Heart left ventricle (tissue), 13 donors: ENCODE measurements around the gene FRMD8.
A peak's percentile ranks its signal among the peaks of the same experiment; 100 is the strongest.

ENCODE experiments used
- CTCF ChIP-seq, 12 donors: fragments of 200-600 bp; sonication (generic) in 4 of 12; IDR thresholded peaks; one replicate each; pipeline versions ENCODE4 v1.5.0 to v1.8.0; 2018 to 2022; ENCODE audit warnings: antibody characterized with exemption in 12 of 12, mild to moderate bottlenecking in 5 of 12
- POLR2A ChIP-seq, 2 donors: fragments of 450-650 bp; IDR thresholded peaks; one replicate each; pipeline ENCODE4 v1.6.1; 2017; ENCODE audit warnings: antibody characterized with exemption in 2 of 2, mild to moderate bottlenecking in 2 of 2, moderate library complexity in 2 of 2
- donor health status: ischemic (EF 13 %, LVEDD 7.1; RV severe dilation, severe dysfunction).
- donor health status: DM: no; HTN: yes; CAD: no.
- donor health status: DM: no; HTN: no; CAD: no.
- donor health status: ischemic (EF 25% LVEDD 6.9; RV normal size, moderate dysfunction).
- donor health status: ischemic (EF 25% LVEDD 5.7; RV mildly dilated, moderate dysfunction).
- donor health status: ischemic (EF 35%, LVEDD 5.7; RV mildly dilated, moderate dysfunction).
- donor health status: nonischemic (EF 11% LVEDD 7.7; RV severe dilation, severe dysfunction).
- donor health status: DM: yes; HTN: yes; CAD: no.
- donor health status: PGD.
- donor health status: ischemic (EF 29% LVEDD 5.4; RV normal size, mild dysfunction).
- donor health status: nonischemic (EF 23%, LVEDD 6.1; RV moderate dilation, normal function).

GRCh38 chr11:65429068-65429681 is 42.7 kb downstream of the FRMD8 start:
- TF ChIP-seq CTCF (IDR thresholded peaks at IDR 0.05) (no peak), POLR2A (IDR thresholded peaks at IDR 0.05) (peak; percentile 8 to 35)
